Astrocyte of the spinal cord (primary cell): ENCODE data around the gene PRR15L.

Experiments used
- DNase-seq: peaks from one replicate; pipeline ENCODE4 v3.0.0; 2011; ENCODE audit warnings: low read depth, low spot score
- H3K4me3 ChIP-seq: 2 replicates; pipeline ENCODE4 v1.5.1; 2011; ENCODE audit warnings: low read depth, mild to moderate bottlenecking, low read length, moderate library complexity
- in situ Hi-C: cut with HindIII; loops from 2 replicates; pipeline ENCODE4 v1.10.0; 2017; ENCODE audit warnings: low sequenced_read_pairs
- TF ChIP-seq, protein P1 (sequence below): IDR thresholded peaks from 2 replicates; pipeline ENCODE4 v1.5.1; 2012; ENCODE audit warnings: low read depth, mild to moderate bottlenecking, low read length, inconsistent platforms

PRR15L gene

DNA sequence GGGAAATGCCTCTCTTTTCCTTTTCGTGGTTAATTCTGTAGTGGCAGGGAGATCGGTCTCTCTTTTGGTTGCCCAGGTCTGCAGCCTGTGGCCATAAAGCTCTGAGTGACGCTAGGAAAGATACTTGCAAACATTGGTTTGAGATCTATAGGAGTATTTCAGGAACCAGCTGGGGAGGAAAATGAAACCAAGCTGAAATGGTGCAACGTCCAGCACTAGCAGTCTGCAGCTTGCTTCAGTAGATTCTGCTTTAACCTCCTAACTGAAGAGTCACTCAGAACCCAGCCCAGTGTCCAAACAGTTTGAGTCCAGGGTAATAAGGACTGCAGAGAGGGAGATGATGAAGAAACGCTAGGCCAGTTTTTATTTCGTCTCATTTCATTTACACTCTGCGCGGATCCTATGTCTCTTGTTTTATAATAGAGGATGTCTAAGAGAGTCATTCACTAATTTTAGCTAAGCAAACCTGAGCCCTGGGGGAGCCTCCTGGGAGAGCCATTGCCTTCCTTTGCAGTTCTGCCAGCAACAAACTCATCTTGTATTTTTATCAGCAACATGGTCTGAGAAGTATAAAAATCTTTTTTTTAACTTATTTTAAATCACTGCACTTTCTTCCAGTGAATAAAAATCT lies 49.6 kb downstream of the PRR15L start:
- TF ChIP-seq, protein P1, sequence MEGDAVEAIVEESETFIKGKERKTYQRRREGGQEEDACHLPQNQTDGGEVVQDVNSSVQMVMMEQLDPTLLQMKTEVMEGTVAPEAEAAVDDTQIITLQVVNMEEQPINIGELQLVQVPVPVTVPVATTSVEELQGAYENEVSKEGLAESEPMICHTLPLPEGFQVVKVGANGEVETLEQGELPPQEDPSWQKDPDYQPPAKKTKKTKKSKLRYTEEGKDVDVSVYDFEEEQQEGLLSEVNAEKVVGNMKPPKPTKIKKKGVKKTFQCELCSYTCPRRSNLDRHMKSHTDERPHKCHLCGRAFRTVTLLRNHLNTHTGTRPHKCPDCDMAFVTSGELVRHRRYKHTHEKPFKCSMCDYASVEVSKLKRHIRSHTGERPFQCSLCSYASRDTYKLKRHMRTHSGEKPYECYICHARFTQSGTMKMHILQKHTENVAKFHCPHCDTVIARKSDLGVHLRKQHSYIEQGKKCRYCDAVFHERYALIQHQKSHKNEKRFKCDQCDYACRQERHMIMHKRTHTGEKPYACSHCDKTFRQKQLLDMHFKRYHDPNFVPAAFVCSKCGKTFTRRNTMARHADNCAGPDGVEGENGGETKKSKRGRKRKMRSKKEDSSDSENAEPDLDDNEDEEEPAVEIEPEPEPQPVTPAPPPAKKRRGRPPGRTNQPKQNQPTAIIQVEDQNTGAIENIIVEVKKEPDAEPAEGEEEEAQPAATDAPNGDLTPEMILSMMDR = no peak
- DNase-seq = no peak
- H3K4me3 ChIP-seq = no peak overlapping the region
- in situ Hi-C loops = no loop called here

GRCh38 chr17:47906443-47906842 lies 51.2 kb downstream of the PRR15L start:
- no peak overlapping the region for H3K4me3 ChIP-seq
- DNase-seq = no peak
- TF ChIP-seq, protein P1 = no peak
- in situ Hi-C loops = no loop called here

- H3K4me3 ChIP-seq = no peak overlapping the region
- in situ Hi-C loops = no loop called here
- peak; percentile 89 for DNase-seq
- TF ChIP-seq, protein P1 = no peak
These were observed 52.4 kb downstream of the PRR15L start for GRCh38 chr17:47905221-47905733.

GRCh38 chr17:47902039-47902744 lies 55.5 kb downstream of the PRR15L start:
- TF ChIP-seq, protein P1 = no peak
- DNase-seq = no peak
- in situ Hi-C loops = no loop called here
- no peak overlapping the region for H3K4me3 ChIP-seq
